Ishikawa (cell line): ENCODE measurements around the gene VWC2L.

ENCODE experiments used
- CEBPB ChIP-seq: IDR thresholded peaks from 2 replicates; pipeline ENCODE4 v1.6.1; 2012
- CREB1 ChIP-seq: IDR thresholded peaks from 2 replicates; pipeline ENCODE4 v1.6.1; 2012; ENCODE audit warnings: low read depth
- EGR1 ChIP-seq: IDR thresholded peaks from 2 replicates; pipeline ENCODE4 v1.6.1; 2012
- EP300 ChIP-seq: IDR thresholded peaks from 2 replicates; pipeline ENCODE4 v1.6.1; 2012; ENCODE audit warnings: borderline replicate concordance
- FOXM1 ChIP-seq: IDR thresholded peaks from 2 replicates; pipeline ENCODE4 v1.6.1; 2012; ENCODE audit warnings: low read depth, borderline replicate concordance
- NFIC ChIP-seq: IDR thresholded peaks from 2 replicates; pipeline ENCODE4 v1.6.1; 2012
- RAD21 ChIP-seq: IDR thresholded peaks from 2 replicates; pipeline ENCODE4 v1.6.1; 2012; ENCODE audit warnings: low read depth
- TAF1 ChIP-seq: IDR thresholded peaks from 2 replicates; pipeline ENCODE4 v1.6.1; 2012; ENCODE audit warnings: low read depth, mild to moderate bottlenecking
- TCF12 ChIP-seq: IDR thresholded peaks from 2 replicates; pipeline ENCODE4 v1.6.1; 2012; ENCODE audit warnings: low read depth
- TEAD4 ChIP-seq: IDR thresholded peaks from 2 replicates; pipeline ENCODE4 v1.6.1; 2012
- YY1 ChIP-seq: IDR thresholded peaks from 2 replicates; pipeline ENCODE4 v1.6.1; 2012; ENCODE audit warnings: low read depth
- ZBTB7A ChIP-seq: IDR thresholded peaks from 2 replicates; pipeline ENCODE4 v1.6.1; 2012; ENCODE audit warnings: low read depth
- TF ChIP-seq, protein P1 (sequence below): IDR thresholded peaks from 2 replicates; pipeline ENCODE4 v1.6.1; 2012; ENCODE audit warnings: low read depth, mild to moderate bottlenecking
- TF ChIP-seq, protein P2 (sequence below): IDR thresholded peaks from 2 replicates; pipeline ENCODE4 v1.6.1; 2012
- TF ChIP-seq, protein P3 (sequence below): IDR thresholded peaks from 2 replicates; pipeline ENCODE4 v1.6.1; 2012

VWC2L gene

DNA sequence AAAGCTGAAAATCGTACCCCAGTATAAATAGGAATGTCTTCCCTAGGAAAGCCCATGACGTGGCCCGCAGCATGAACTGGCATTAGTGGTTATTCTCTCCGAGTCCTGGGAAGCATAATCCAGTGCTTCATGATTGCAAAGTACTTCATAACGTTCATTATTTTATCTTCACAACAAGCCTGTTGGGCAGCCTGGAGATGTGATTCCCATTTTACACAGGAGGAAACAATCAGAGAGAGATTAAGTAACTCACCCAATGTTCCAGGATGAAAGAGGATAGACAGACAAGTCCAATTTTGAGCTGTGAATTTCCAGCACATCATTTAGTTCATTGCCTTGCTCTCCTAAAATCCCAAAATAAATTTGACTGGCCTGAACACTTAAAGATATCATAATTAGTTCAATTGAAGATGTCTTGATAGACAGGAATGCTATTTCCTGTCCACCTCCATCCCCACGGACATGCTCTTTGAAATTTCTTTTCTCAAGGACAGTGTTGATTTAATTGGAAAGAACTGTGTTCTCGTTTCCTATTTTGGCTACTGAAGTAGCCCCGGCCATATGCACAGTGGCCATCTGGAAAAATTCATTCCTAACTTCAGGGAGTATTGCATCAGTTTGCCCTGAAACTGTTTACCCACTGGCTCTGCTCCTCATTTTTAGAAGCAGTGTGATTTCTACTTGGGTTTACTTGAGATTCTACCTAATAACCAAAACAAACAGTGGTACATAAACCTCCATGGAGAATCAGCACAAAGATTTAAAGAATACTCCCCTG lies 93.9 kb downstream of the VWC2L start:
- TF ChIP-seq TEAD4 (no peak), RAD21 (no peak), FOXM1 (no peak), EGR1 (no peak), EP300 (no peak), TCF12 (no peak), CREB1 (no peak), TAF1 (no peak), YY1 (no peak), NFIC (no peak), CEBPB (no peak), ZBTB7A (no peak)
- TF ChIP-seq, protein P1, sequence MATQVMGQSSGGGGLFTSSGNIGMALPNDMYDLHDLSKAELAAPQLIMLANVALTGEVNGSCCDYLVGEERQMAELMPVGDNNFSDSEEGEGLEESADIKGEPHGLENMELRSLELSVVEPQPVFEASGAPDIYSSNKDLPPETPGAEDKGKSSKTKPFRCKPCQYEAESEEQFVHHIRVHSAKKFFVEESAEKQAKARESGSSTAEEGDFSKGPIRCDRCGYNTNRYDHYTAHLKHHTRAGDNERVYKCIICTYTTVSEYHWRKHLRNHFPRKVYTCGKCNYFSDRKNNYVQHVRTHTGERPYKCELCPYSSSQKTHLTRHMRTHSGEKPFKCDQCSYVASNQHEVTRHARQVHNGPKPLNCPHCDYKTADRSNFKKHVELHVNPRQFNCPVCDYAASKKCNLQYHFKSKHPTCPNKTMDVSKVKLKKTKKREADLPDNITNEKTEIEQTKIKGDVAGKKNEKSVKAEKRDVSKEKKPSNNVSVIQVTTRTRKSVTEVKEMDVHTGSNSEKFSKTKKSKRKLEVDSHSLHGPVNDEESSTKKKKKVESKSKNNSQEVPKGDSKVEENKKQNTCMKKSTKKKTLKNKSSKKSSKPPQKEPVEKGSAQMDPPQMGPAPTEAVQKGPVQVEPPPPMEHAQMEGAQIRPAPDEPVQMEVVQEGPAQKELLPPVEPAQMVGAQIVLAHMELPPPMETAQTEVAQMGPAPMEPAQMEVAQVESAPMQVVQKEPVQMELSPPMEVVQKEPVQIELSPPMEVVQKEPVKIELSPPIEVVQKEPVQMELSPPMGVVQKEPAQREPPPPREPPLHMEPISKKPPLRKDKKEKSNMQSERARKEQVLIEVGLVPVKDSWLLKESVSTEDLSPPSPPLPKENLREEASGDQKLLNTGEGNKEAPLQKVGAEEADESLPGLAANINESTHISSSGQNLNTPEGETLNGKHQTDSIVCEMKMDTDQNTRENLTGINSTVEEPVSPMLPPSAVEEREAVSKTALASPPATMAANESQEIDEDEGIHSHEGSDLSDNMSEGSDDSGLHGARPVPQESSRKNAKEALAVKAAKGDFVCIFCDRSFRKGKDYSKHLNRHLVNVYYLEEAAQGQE, result no peak
- TF ChIP-seq, protein P2, sequence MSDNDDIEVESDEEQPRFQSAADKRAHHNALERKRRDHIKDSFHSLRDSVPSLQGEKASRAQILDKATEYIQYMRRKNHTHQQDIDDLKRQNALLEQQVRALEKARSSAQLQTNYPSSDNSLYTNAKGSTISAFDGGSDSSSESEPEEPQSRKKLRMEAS, result no peak
- TF ChIP-seq, protein P3, sequence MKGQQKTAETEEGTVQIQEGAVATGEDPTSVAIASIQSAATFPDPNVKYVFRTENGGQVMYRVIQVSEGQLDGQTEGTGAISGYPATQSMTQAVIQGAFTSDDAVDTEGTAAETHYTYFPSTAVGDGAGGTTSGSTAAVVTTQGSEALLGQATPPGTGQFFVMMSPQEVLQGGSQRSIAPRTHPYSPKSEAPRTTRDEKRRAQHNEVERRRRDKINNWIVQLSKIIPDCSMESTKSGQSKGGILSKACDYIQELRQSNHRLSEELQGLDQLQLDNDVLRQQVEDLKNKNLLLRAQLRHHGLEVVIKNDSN, result no peak

DNA sequence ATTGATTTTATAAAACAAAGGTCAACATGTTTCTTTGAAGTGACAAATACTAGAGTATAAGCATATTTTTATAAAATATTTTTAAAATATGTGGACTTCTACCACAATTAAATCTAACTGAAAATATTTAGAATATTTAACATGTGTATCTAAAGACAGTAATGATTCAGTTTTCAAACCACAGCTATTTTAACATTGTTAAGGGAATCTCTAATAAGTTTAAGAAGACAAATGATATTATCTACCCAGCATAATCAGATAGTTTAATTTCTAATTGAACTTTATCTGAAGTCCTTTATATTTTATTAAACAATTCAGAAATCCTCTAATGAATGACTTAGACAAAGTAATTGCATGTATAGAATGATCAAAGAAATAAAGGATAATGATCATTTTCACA lies 96.2 kb downstream of the VWC2L start:
- TF ChIP-seq CREB1 (no peak), TCF12 (no peak), RAD21 (no peak), ZBTB7A (no peak), NFIC (no peak), EGR1 (no peak), TEAD4 (no peak), TAF1 (no peak), EP300 (no peak), YY1 (no peak), FOXM1 (no peak), CEBPB (no peak)
- TF ChIP-seq, protein P3, result no peak
- TF ChIP-seq, protein P2, result no peak
- TF ChIP-seq, protein P1, result no peak

DNA sequence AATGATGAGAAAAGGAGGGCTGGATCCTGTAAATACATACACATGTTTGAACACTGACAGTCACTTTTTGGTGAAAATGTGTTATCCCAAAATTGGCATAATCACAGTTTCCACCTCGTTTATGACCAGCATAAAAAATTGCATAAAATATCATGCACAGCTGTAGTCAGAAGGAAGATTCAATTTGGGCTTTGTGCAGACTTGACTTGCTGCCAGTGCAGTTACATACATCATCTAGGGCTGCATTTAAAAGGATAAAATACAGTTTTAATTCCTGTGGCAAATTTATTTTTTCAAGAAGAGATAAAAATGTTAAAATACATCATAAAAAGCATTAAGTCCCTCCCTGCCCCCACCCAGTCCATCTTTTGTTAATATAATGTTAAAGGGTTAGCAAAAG lies 103.8 kb downstream of the VWC2L start:
- TF ChIP-seq, protein P3, result no peak
- TF ChIP-seq ZBTB7A (no peak), TEAD4 (no peak), TCF12 (no peak), EP300 (no peak), FOXM1 (no peak), CEBPB (no peak), YY1 (no peak), CREB1 (no peak), RAD21 (no peak), EGR1 (no peak), NFIC (no peak), TAF1 (no peak)
- TF ChIP-seq, protein P1, result no peak
- TF ChIP-seq, protein P2, result no peak
